Loucy (cell line): Measurements from ENCODE around the gene MON1A.

Experiments
- CTCF ChIP-seq: fragments of 200-600 bp; sonication (generic); conservative IDR thresholded peaks from 2 replicates; pipeline ENCODE4 v1.5.1; 2014; ENCODE audit warnings: mild to moderate bottlenecking, antibody characterized with exemption, low read length
- EZH2phosphoT487 ChIP-seq: fragments of 200-600 bp; IDR thresholded peaks from 2 replicates; pipeline ENCODE4 v1.6.1; 2018; ENCODE audit warnings: antibody characterized with exemption, mild to moderate bottlenecking, moderate library complexity, borderline replicate concordance

GRCh38 chr3:49928481-49929017, 1.1 kb downstream of the MON1A start:
- TF ChIP-seq CTCF: no peak
- TF ChIP-seq EZH2phosphoT487: no peak
